COR-L47 (cell line): Measurements from ENCODE around the gene MTSS2.

Experiments
- DNase-seq: peaks from one replicate; lab custom pipeline; 2025; lab: John Stamatoyannopoulos, UW

Gene MTSS2

GRCh38 chr16:70714581-70715054 is 28.8 kb upstream of the MTSS2 start:
- no peak for DNase-seq

- DNase-seq, result no peak
Measured at GRCh38 chr16:70713824-70714223, 28.0 kb upstream of the MTSS2 start.

GRCh38 chr16:70713342-70713741 is 27.5 kb upstream of the MTSS2 start:
- no peak for DNase-seq

- DNase-seq, result no peak
Measured at GRCh38 chr16:70712942-70713341, 27.1 kb upstream of the MTSS2 start.

- DNase-seq, result no peak
Measured at GRCh38 chr16:70712359-70712758, 26.5 kb upstream of the MTSS2 start.

- no peak for DNase-seq
Measured at GRCh38 chr16:70711211-70712031, 25.6 kb upstream of the MTSS2 start.

GRCh38 chr16:70710422-70711210 is 24.8 kb upstream of the MTSS2 start:
- DNase-seq, result no peak

- no peak for DNase-seq
Measured at GRCh38 chr16:70709942-70710341, 24.1 kb upstream of the MTSS2 start.

- no peak for DNase-seq
Measured at GRCh38 chr16:70709457-70709856, 23.6 kb upstream of the MTSS2 start.

GRCh38 chr16:70708366-70709246 is 22.8 kb upstream of the MTSS2 start:
- no peak for DNase-seq

- no peak for DNase-seq
Measured at GRCh38 chr16:70706948-70707465, 21.2 kb upstream of the MTSS2 start.

GRCh38 chr16:70705056-70705455 is 19.2 kb upstream of the MTSS2 start:
- no peak for DNase-seq

- no peak for DNase-seq
Measured at GRCh38 chr16:70704586-70704985, 18.7 kb upstream of the MTSS2 start.

GRCh38 chr16:70703835-70704381 is 18.1 kb upstream of the MTSS2 start:
- DNase-seq, result no peak

GRCh38 chr16:70703041-70703834 is 17.4 kb upstream of the MTSS2 start:
- DNase-seq, result no peak

GRCh38 chr16:70702624-70703023 is 16.8 kb upstream of the MTSS2 start:
- no peak for DNase-seq

GRCh38 chr16:70701998-70702397 is 16.1 kb upstream of the MTSS2 start:
- no peak for DNase-seq

GRCh38 chr16:70701596-70701995 is 15.7 kb upstream of the MTSS2 start:
- no peak for DNase-seq

GRCh38 chr16:70701036-70701435 is 15.2 kb upstream of the MTSS2 start:
- no peak for DNase-seq

- no peak for DNase-seq
Measured at GRCh38 chr16:70700101-70701020, 14.5 kb upstream of the MTSS2 start.
